A673 (cell line): ENCODE results near the gene TNFAIP8L3. TPM values are rescaled to one million over a fixed set of nuclear protein-coding genes. Genes with fewer than 3 reads are reported as not detected.

Experiments used
- BruUV-seq: library from RNA; stranded (reverse); fragments of 400-500 nt; replicated peaks from 2 replicates; lab custom pipeline; 2021; lab: Mats Ljungman, UMichigan
- CTCF ChIA-PET: fragments of 300-600 bp; sonication (Branson Sonifier 250); formaldehyde crosslinking; loops from one replicate; lab custom pipeline; 2022; ENCODE audit warnings: antibody characterized with exemption; lab: Charles Lee
- POLR2A ChIA-PET: fragments of 300-600 bp; sonication (Branson Sonifier 250); formaldehyde crosslinking; loops from one replicate; lab custom pipeline; 2022; ENCODE audit warnings: antibody characterized with exemption; ENCODE audit not compliant: low non-redundant PET; lab: Charles Lee
- DNase-seq: peaks from one replicate; pipeline ENCODE4 v3.0.0-alpha.2; 2015; ENCODE audit warnings: low spot score
- H3K27ac ChIP-seq: fragments of 200-600 bp; sonication (generic); 2 replicates; pipeline ENCODE4 v1.5.1; 2016; ENCODE audit warnings: mixed run types, low read depth, mild to moderate bottlenecking, mixed read lengths, antibody characterized with exemption, low read length; ENCODE audit not compliant: poor library complexity, severe bottlenecking
- H3K27me3 ChIP-seq: fragments of 200-600 bp; sonication (generic); replicated peaks from 2 replicates; pipeline ENCODE4 v1.6.1; 2017; ENCODE audit warnings: mixed run types, low read depth, mild to moderate bottlenecking, mixed read lengths, antibody characterized with exemption, low read length; ENCODE audit not compliant: insufficient read depth, poor library complexity
- H3K36me3 ChIP-seq: fragments of 200-600 bp; sonication (generic); 2 replicates; pipeline ENCODE4 v1.6.1; 2016; ENCODE audit warnings: mixed run types, mild to moderate bottlenecking, mixed read lengths, antibody characterized with exemption, low read length; ENCODE audit not compliant: insufficient read depth, poor library complexity, severe bottlenecking
- H3K4me1 ChIP-seq: fragments of 200-600 bp; sonication (generic); 2 replicates; pipeline ENCODE4 v1.6.1; 2017; ENCODE audit warnings: mixed run types, mild to moderate bottlenecking, mixed read lengths, antibody characterized with exemption, low read length; ENCODE audit not compliant: insufficient read depth, poor library complexity, severe bottlenecking
- H3K4me3 ChIP-seq: fragments of 200-600 bp; sonication (generic); 2 replicates; pipeline ENCODE4 v1.5.1; 2016; ENCODE audit warnings: low read depth, mixed run types, mild to moderate bottlenecking, mixed read lengths, low read length; ENCODE audit not compliant: poor library complexity, severe bottlenecking
- H3K9me3 ChIP-seq: fragments of 200-600 bp; sonication (generic); 2 replicates; pipeline ENCODE4 v1.6.1; 2016; ENCODE audit warnings: mixed run types, low read depth, mild to moderate bottlenecking, mixed read lengths, antibody characterized with exemption, low read length; ENCODE audit not compliant: poor library complexity, severe bottlenecking
- EZH2 ChIP-seq: fragments of 200-600 bp; sonication (generic); IDR thresholded peaks from 2 replicates; pipeline ENCODE4 v1.6.1; 2017; ENCODE audit warnings: borderline replicate concordance, low read depth, mild to moderate bottlenecking, mixed read lengths, antibody characterized with exemption, low read length; ENCODE audit not compliant: poor library complexity, severe bottlenecking
- intact Hi-C: fragments of 100-400 bp; cut with micrococcal nuclease; formaldehyde crosslinking; loops from one replicate; pipeline ENCODE4 v1.10.0; 2022; ENCODE audit not compliant: unreplicated experiment
- total RNA-seq: library from RNA; stranded (reverse); gene quantifications from 2 replicates; pipeline ENCODE4 v1.2.3, GENCODE V29; 2021
- TF ChIP-seq, protein P1 (sequence below): fragments of 300-800, 200-600 bp; sonication (generic); conservative IDR thresholded peaks from 2 replicates; pipeline ENCODE4 v1.5.1; 2017; ENCODE audit warnings: low read depth, mild to moderate bottlenecking, antibody characterized with exemption, low read length, moderate library complexity, mixed read lengths

The TNFAIP8L3 gene
- total RNA-seq, 1 experiment from 2014 or later = 0.15 TPM

DNA sequence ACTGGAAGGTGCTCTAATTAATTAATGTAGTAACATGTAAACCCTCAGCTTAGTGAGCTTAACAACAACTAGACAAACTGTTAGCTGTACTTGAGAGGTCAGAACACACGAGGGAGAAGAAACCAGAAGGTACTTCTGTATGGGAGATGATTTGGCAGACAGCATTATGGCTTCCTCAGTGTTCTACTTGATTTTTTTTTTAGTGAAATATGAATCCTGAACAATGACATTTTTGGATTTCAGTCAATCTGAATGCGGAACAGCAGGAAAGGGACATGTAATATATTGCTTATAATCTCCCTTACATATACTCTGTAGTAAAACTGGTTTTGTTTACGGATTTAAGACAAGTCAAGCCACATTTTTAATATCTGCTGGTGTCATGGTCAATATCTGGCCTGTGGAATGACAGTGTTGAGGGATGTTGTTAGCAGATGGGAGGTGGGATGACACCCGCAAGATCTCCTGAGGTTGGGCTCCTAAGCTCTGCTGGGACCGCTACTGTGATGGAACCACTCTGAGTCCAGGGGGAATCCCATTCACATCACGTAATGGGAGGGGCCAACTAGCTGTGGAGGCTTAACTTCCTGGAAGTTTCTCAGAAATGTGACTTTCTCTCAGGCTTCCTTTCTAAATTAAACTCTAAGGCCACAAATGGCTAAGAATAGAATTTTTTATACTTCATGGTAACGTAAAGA is 18.7 kb downstream of the TNFAIP8L3 start:
- Histone ChIP-seq H3K36me3 (no peaks in the 10 kb centered on the region), H3K27me3 (no peaks in the 10 kb centered on the region), H3K9me3 (no peaks in the 10 kb centered on the region), H3K4me1 (no peaks in the 10 kb centered on the region), H3K27ac (no peak overlapping the region), H3K4me3 (no peak overlapping the region)
- ChIA-PET CTCF (no interaction called here), POLR2A (no interaction called here)
- intact Hi-C loops = no loop called here
- TF ChIP-seq, protein P1, sequence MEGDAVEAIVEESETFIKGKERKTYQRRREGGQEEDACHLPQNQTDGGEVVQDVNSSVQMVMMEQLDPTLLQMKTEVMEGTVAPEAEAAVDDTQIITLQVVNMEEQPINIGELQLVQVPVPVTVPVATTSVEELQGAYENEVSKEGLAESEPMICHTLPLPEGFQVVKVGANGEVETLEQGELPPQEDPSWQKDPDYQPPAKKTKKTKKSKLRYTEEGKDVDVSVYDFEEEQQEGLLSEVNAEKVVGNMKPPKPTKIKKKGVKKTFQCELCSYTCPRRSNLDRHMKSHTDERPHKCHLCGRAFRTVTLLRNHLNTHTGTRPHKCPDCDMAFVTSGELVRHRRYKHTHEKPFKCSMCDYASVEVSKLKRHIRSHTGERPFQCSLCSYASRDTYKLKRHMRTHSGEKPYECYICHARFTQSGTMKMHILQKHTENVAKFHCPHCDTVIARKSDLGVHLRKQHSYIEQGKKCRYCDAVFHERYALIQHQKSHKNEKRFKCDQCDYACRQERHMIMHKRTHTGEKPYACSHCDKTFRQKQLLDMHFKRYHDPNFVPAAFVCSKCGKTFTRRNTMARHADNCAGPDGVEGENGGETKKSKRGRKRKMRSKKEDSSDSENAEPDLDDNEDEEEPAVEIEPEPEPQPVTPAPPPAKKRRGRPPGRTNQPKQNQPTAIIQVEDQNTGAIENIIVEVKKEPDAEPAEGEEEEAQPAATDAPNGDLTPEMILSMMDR = no peak
- no peak for TF ChIP-seq EZH2
- no peak for DNase-seq
- no TSS peak for BruUV-seq

DNA sequence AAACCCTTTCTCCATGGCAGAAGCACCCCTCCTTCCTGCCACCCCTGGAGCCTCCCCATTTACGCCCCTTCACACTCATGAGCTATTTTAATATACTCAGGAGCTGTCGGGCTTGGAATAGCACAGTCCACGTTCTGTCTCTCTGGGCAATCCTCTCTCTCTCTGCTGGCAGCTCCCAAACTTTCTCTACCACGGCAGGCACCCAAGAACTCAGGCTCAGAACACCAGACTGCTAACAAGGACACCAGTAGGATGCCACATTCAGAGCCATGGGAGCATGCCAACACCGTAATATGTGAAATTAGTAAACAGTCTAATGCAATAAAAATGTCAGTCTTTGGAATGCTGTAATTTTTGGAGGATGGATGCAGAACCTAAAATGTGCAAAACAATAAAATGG is 19.3 kb downstream of the TNFAIP8L3 start:
- no peaks in the 10 kb centered on the region for H3K9me3 ChIP-seq
- no peak overlapping the region for H3K27ac ChIP-seq
- POLR2A ChIA-PET = no interaction called here
- H3K4me3 ChIP-seq = no peak overlapping the region
- no peaks in the 10 kb centered on the region for H3K4me1 ChIP-seq
- no peak for TF ChIP-seq EZH2
- TF ChIP-seq, protein P1 = no peak
- no peaks in the 10 kb centered on the region for H3K27me3 ChIP-seq
- intact Hi-C loops = no loop called here
- CTCF ChIA-PET = no interaction called here
- no TSS peak for BruUV-seq
- H3K36me3 ChIP-seq = no peaks in the 10 kb centered on the region
- no peak for DNase-seq

DNA sequence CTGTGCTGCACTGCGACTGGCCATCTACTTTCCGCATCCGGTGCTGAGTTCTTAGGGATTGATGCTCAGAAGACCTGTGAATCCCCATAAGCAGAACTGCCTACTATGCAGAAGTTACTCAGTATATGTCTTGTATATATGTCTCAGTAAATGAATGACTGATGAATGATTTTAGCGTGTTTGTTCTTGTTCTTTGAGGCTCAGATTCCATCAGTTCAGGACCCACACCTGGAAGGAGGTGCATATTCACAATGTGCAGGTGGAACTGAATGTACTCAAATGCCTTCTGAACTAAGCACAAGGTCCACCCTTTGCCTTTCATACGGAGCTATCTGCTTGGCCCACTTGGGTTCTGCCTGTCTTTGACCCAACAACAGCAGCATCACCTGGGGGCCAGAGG is 19.8 kb downstream of the TNFAIP8L3 start:
- no peaks in the 10 kb centered on the region for H3K36me3 ChIP-seq
- TF ChIP-seq, protein P1 = no peak
- TF ChIP-seq EZH2 = no peak
- POLR2A ChIA-PET = no interaction called here
- BruUV-seq = no TSS peak
- H3K27ac ChIP-seq = no peak overlapping the region
- no peak for DNase-seq
- no peaks in the 10 kb centered on the region for H3K27me3 ChIP-seq
- CTCF ChIA-PET = no interaction called here
- intact Hi-C loops = no loop called here
- H3K4me3 ChIP-seq = no peak overlapping the region
- no peaks in the 10 kb centered on the region for H3K4me1 ChIP-seq
- no peaks in the 10 kb centered on the region for H3K9me3 ChIP-seq
